T1000 (cell line): Measurements from ENCODE around the gene TBC1D3D.
"Not testable (repeated sequence)": the region's sequence is repeated elsewhere in the genome, so short reads cannot be mapped to it uniquely, and the experiment has no call there.

Experiments
- DNase-seq: peaks from one replicate; lab custom pipeline; 2025; ENCODE audit warnings: mixed read lengths; lab: John Stamatoyannopoulos, UW

The TBC1D3D gene

DNA sequence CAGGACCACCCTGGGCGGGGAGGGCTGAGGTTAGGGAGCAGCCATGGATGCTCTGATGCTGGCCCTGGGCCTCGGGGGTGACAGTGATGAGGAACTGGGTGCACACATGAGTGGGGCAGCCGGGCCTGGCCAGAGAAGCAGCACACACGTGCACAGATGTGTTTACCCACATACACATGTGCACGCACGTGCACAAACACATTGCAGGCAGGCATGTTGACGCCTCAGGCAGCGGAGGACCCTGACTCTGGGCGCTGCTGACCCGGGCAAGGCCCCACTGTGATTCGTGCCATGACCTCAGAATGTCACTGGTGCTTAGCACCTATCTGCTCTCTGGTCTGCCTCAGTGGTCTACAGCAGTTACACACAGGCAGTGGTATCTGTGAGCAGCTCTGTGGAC is at the start of gene TBC1D3D:
Gene TBC1D3D (plus strand): TSS at position 301 of the 400 bp plus-strand sequence. CDS start 1,585 bp downstream, outside the sequence.
- DNase-seq = not testable (repeated sequence)

DNA sequence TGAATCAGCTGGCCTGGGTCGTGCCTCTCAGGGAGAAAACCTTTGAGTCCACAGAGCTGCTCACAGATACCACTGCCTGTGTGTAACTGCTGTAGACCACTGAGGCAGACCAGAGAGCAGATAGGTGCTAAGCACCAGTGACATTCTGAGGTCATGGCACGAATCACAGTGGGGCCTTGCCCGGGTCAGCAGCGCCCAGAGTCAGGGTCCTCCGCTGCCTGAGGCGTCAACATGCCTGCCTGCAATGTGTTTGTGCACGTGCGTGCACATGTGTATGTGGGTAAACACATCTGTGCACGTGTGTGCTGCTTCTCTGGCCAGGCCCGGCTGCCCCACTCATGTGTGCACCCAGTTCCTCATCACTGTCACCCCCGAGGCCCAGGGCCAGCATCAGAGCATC is 14.8 kb upstream of the TBC1D3D start, which contains the start of gene TBC1D3L:
Gene TBC1D3L (minus strand): TSS at position 101 of the 400 bp plus-strand sequence. CDS start 1,540 bp downstream, outside the sequence.
- not testable (repeated sequence) for DNase-seq
